SK-N-SH (cell line): ENCODE results near the gene RPS6KA2. TPM values are rescaled to one million over a fixed set of nuclear protein-coding genes. Genes with fewer than 3 reads are reported as not detected.

Source experiments
- CTCF ChIA-PET: fragments of 300-600, 350-600 bp; formaldehyde crosslinking; extraction: SDS; loops from one replicate; lab custom pipeline; 2021; lab: Yijun Ruan, JAX
- POLR2A ChIA-PET: fragments of 350-600 bp; sonication (Branson Sonifier 250); formaldehyde crosslinking; extraction: SDS; loops from one replicate; lab custom pipeline; 2020; ENCODE audit warnings: antibody characterized with exemption, inconsistent platforms; lab: Yijun Ruan, JAX
- DNase-seq: peaks from one replicate; pipeline ENCODE4 v3.0.0; 2012
- H2AFZ ChIP-seq: fragments of 200-600 bp; sonication (generic); 2 replicates; pipeline ENCODE4 v1.8.1; 2016; ENCODE audit warnings: antibody characterized with exemption, mild to moderate bottlenecking, low read depth
- H3F3A ChIP-seq: fragments of 200-600 bp; sonication (generic); replicated peaks from 2 replicates; pipeline ENCODE3; 2016; ENCODE audit warnings: antibody characterized with exemption, mild to moderate bottlenecking; ENCODE audit not compliant: insufficient read depth
- H3K27ac ChIP-seq, 2 experiments: fragments of 200-500 bp in 1 of 2; fragments of 200-600 bp in 1 of 2; sonication (Bioruptor generic) in 1 of 2; sonication (generic), shearing (Covaris generic) in 1 of 2; 2 replicates each; pipeline versions ENCODE4 v1.5.1 to v1.6.1; 2014 to 2016; ENCODE audit warnings: low read depth in 2 of 2, inconsistent platforms in 1 of 2, low read length in 1 of 2, mild to moderate bottlenecking in 1 of 2, mixed read lengths in 1 of 2
- H3K27me3 ChIP-seq: fragments of 200-600 bp; sonication (generic), shearing (Covaris generic); 2 replicates; pipeline ENCODE4 v1.6.1; 2016; ENCODE audit warnings: mixed run types; ENCODE audit not compliant: insufficient read depth
- H3K36me3 ChIP-seq, 2 experiments: fragments of 200-500 bp in 1 of 2; fragments of 200-600 bp in 1 of 2; sonication (Bioruptor generic) in 1 of 2; sonication (generic) in 1 of 2; replicated peaks in 1 of 2; 2 replicates each; pipeline versions ENCODE3 to v1.5.1; 2014 to 2016; ENCODE audit warnings: low read length in 1 of 2, mild to moderate bottlenecking in 1 of 2; ENCODE audit not compliant: insufficient read depth in 2 of 2, control insufficient read depth in 1 of 2
- H3K4me1 ChIP-seq, 2 experiments: fragments of 200-500 bp in 1 of 2; fragments of 200-600 bp in 1 of 2; sonication (Bioruptor generic) in 1 of 2; sonication (generic), shearing (Covaris generic) in 1 of 2; 2 replicates each; pipeline versions ENCODE4 v1.5.1 to v1.6.1; 2014 to 2016; ENCODE audit warnings: low read depth in 1 of 2, low read length in 1 of 2, mixed run types in 1 of 2; ENCODE audit not compliant: insufficient read depth in 2 of 2, control insufficient read depth in 1 of 2
- H3K4me2 ChIP-seq: fragments of 200-600 bp; sonication (generic), shearing (Covaris generic); 2 replicates; pipeline ENCODE4 v1.6.1; 2017; ENCODE audit warnings: mixed run types
- H3K4me3 ChIP-seq, 2 experiments: fragments of 200-500 bp in 1 of 2; fragments of 200-600 bp in 1 of 2; sonication (Bioruptor generic) in 1 of 2; sonication (generic), shearing (Covaris generic) in 1 of 2; 2 replicates each; pipeline versions ENCODE4 v1.5.1 to v1.8.1; 2014 to 2016; ENCODE audit warnings: low read depth in 2 of 2, inconsistent platforms in 1 of 2, low read length in 1 of 2, mild to moderate bottlenecking in 1 of 2, mixed read lengths in 1 of 2, moderate library complexity in 1 of 2
- H3K79me2 ChIP-seq: fragments of 200-600 bp; sonication (generic); 2 replicates; pipeline ENCODE4 v1.8.1; 2017; ENCODE audit warnings: mild to moderate bottlenecking; ENCODE audit not compliant: insufficient read depth
- H3K9ac ChIP-seq: fragments of 200-600 bp; sonication (generic); 2 replicates; pipeline ENCODE4 v1.6.1; 2017; ENCODE audit warnings: mixed run types
- H3K9me2 ChIP-seq: fragments of 200-600 bp; sonication (generic); 2 replicates; pipeline ENCODE4 v1.6.1; 2017; ENCODE audit warnings: mixed run types
- H3K9me3 ChIP-seq: fragments of 200-600 bp; sonication (generic); 2 replicates; pipeline ENCODE4 v1.6.1; 2017; ENCODE audit warnings: mixed run types, mild to moderate bottlenecking, moderate library complexity
- H4K20me1 ChIP-seq: fragments of 200-600 bp; sonication (generic); 2 replicates; pipeline ENCODE4 v1.6.1; 2017; ENCODE audit warnings: mild to moderate bottlenecking, mixed run types; ENCODE audit not compliant: insufficient read depth
- CTCF ChIP-seq: fragments of 200-600 bp; sonication (generic); IDR thresholded peaks from 2 replicates; pipeline ENCODE4 v1.6.1; 2017; ENCODE audit warnings: antibody characterized with exemption, mild to moderate bottlenecking, moderate library complexity
- FOSL2 ChIP-seq: IDR thresholded peaks from 2 replicates; pipeline ENCODE4 v1.4.0; 2012; ENCODE audit warnings: low read depth, mild to moderate bottlenecking, moderate library complexity, borderline replicate concordance
- GABPA ChIP-seq: IDR thresholded peaks from 2 replicates; pipeline ENCODE4 v1.4.0; 2012; ENCODE audit warnings: low read depth, mild to moderate bottlenecking
- IRF3 ChIP-seq: fragments of 150-350 bp; IDR thresholded peaks from 2 replicates; pipeline ENCODE4 v1.6.1; 2016; ENCODE audit warnings: mild to moderate bottlenecking, low read depth, low read length
- NFIC ChIP-seq: IDR thresholded peaks from 2 replicates; pipeline ENCODE4 v1.4.0; 2012; ENCODE audit warnings: borderline replicate concordance
- NRF1 ChIP-seq: IDR thresholded peaks from 2 replicates; pipeline ENCODE4 v1.6.1; 2012; ENCODE audit warnings: low read depth, mild to moderate bottlenecking, low read length
- RAD21 ChIP-seq: IDR thresholded peaks from 2 replicates; pipeline ENCODE4 v1.6.1; 2012; ENCODE audit warnings: mild to moderate bottlenecking, low read length
- RCOR1 ChIP-seq: fragments of 150-350 bp; IDR thresholded peaks from 2 replicates; pipeline ENCODE4 v1.6.1; 2017; ENCODE audit warnings: antibody characterized with exemption, low read length
- TAF1 ChIP-seq: IDR thresholded peaks from 2 replicates; pipeline ENCODE4 v1.6.1; 2012; ENCODE audit warnings: low read depth, mild to moderate bottlenecking, low read length, moderate library complexity, borderline replicate concordance
- TEAD4 ChIP-seq: IDR thresholded peaks from 2 replicates; pipeline ENCODE4 v1.4.0; 2012; ENCODE audit warnings: mild to moderate bottlenecking, borderline replicate concordance; ENCODE audit not compliant: insufficient read depth
- YY1 ChIP-seq: IDR thresholded peaks from 2 replicates; pipeline ENCODE4 v1.4.0; 2012; ENCODE audit warnings: low read depth, mild to moderate bottlenecking
- WGBS: methylation state at CpG from one replicate; pipeline ENCODE4 v1.1.6; 2017; ENCODE audit warnings: low lambda C conversion rate; 5-methylcytosine and 5-hydroxymethylcytosine counted together
- polyA plus RNA-seq, 3 experiments: library from polyadenylated mRNA; depleted of rRNA; stranded (reverse); fragments of >200 nt; gene quantifications; 2 replicates each; pipeline ENCODE4 v1.2.3, GENCODE V29; 2012
- TF ChIP-seq, protein P1 (sequence below): IDR thresholded peaks from 2 replicates; pipeline ENCODE4; 2012
- TF ChIP-seq, protein P2 (sequence below): IDR thresholded peaks from 2 replicates; pipeline ENCODE4 v1.4.0; 2012; ENCODE audit warnings: low read depth, borderline replicate concordance
- TF ChIP-seq, protein P3 (sequence below): fragments of 150-350 bp; IDR thresholded peaks from 2 replicates; pipeline ENCODE4 v1.6.1; 2017; ENCODE audit warnings: antibody characterized with exemption, low read length, low read depth, borderline replicate concordance

The RPS6KA2 gene
- polyA plus RNA-seq, 1 of the 3 experiments (the other 2 are of a cell fraction): 59.5 TPM

DNA sequence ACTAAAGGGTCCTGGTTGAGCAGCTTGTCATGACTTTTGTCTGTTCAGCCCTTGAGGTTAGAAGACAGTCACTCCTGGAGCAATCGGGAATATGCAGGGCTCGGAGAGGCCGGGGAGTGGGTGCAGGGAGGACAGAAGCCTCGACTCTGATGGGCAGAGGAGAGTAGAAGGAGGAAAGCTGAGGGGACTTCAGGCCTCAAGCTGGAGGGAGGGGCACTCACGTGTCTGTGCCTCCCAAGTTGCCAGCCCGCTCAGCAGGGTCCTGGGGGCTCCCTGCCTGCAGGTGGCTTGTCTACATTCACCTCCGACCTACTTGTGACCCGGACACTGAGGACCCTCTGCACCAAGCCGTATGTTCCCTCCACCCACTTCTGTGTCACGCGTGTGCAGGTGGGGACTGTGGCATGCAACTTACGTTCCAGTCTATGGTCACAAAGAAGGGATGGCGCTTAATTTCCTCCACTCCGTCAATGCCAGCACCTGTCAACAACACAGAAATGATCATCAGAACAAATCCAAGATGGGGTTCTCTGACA is 157.6 kb downstream of the RPS6KA2 start:
- no peak overlapping the region for H2AFZ ChIP-seq
- no peak overlapping the region for H3K4me3 ChIP-seq
- CTCF ChIA-PET: no interaction called here
- TF ChIP-seq FOSL2 (no peak), NFIC (no peak), IRF3 (no peak), YY1 (no peak), RAD21 (no peak), CTCF (no peak), TEAD4 (no peak), NRF1 (no peak), TAF1 (no peak), GABPA (no peak), RCOR1 (no peak)
- TF ChIP-seq, protein P1, sequence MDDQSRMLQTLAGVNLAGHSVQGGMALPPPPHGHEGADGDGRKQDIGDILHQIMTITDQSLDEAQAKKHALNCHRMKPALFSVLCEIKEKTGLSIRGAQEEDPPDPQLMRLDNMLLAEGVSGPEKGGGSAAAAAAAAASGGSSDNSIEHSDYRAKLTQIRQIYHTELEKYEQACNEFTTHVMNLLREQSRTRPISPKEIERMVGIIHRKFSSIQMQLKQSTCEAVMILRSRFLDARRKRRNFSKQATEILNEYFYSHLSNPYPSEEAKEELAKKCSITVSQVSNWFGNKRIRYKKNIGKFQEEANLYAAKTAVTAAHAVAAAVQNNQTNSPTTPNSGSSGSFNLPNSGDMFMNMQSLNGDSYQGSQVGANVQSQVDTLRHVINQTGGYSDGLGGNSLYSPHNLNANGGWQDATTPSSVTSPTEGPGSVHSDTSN: no peak
- TF ChIP-seq, protein P2, sequence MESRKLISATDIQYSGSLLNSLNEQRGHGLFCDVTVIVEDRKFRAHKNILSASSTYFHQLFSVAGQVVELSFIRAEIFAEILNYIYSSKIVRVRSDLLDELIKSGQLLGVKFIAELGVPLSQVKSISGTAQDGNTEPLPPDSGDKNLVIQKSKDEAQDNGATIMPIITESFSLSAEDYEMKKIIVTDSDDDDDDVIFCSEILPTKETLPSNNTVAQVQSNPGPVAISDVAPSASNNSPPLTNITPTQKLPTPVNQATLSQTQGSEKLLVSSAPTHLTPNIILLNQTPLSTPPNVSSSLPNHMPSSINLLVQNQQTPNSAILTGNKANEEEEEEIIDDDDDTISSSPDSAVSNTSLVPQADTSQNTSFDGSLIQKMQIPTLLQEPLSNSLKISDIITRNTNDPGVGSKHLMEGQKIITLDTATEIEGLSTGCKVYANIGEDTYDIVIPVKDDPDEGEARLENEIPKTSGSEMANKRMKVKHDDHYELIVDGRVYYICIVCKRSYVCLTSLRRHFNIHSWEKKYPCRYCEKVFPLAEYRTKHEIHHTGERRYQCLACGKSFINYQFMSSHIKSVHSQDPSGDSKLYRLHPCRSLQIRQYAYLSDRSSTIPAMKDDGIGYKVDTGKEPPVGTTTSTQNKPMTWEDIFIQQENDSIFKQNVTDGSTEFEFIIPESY: no peak
- TF ChIP-seq, protein P3, sequence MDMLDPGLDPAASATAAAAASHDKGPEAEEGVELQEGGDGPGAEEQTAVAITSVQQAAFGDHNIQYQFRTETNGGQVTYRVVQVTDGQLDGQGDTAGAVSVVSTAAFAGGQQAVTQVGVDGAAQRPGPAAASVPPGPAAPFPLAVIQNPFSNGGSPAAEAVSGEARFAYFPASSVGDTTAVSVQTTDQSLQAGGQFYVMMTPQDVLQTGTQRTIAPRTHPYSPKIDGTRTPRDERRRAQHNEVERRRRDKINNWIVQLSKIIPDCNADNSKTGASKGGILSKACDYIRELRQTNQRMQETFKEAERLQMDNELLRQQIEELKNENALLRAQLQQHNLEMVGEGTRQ: no peak
- no peaks in the 10 kb centered on the region for H3K27me3 ChIP-seq
- H3K27ac ChIP-seq: no peak overlapping the region
- no peak overlapping the region for H3K9ac ChIP-seq
- 97% methylated on average over 11 of the region's 14 CpGs for WGBS
- H3K9me2 ChIP-seq: no peaks in the 10 kb centered on the region
- no peaks in the 10 kb centered on the region for H4K20me1 ChIP-seq
- peaks cover 6 to 60% of the 10 kb centered on the region in 2 experiments; a peak in 3 of 4 replicates for H3K4me1 ChIP-seq
- H3K36me3 ChIP-seq: peaks cover 15 to 33% of the 10 kb centered on the region in 2 experiments
- no peak overlapping the region for H3K4me2 ChIP-seq
- H3F3A ChIP-seq: peaks cover 16% of the 10 kb centered on the region
- H3K9me3 ChIP-seq: no peaks in the 10 kb centered on the region
- no peak for DNase-seq
- H3K79me2 ChIP-seq: no peaks in the 10 kb centered on the region
- POLR2A ChIA-PET: no interaction called here
